Smooth muscle cell of the brain vasculature (primary cell): ENCODE measurements around the gene GJB1.

ENCODE experiments used
- DNase-seq: peaks from one replicate; pipeline ENCODE4 v3.0.0-alpha.2; 2012; ENCODE audit warnings: low read depth, low spot score

GJB1 gene

DNA sequence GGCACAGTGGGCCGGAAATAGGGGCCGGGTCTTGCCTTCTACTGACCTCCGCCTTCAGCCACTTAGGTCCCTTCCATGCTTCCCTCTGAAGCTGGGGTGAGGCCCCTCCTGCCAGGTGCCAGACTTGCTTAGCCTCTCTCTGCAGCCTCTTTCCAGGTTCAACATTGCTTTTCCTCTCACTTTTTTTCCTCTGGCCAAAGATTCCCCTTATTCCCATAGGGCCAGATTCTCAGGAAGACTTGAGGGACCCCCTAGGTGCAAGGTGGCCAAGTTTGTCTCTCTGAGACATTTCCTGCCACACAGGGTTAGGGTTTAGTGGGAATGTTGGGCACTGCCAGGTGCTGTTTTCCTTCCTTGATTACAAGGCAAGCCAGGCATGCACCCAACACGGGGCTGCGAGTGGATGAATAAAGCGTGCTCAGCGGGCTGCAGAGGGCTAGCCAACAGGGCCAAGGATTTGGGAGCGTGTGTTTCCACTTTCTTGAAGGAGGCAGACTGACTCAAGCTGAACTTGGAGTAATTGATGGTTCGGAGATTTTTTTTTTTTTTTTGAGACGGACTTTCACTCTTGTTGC is 7.6 kb upstream of the GJB1 start:
- DNase-seq: no peak

DNA sequence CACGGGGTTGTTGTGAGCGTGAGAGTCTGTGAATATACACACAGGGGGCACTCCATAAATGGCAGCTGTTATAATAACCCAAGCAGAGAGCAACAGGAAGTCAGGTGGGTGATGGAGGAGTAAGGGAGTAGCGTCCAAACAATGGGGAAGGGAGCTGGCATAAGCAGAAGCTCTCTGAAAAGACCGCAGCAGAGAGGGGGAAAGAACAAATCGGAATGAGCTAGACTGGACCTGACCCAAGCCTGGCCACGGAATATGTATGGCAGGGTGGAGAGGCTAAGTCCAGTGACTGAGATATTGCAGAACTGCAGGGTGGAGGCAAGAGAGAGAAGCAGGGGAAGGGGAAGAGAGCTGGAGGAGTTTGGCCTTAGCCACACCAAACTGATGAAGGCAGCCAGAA is 6.5 kb upstream of the GJB1 start:
- DNase-seq: no peak

GRCh38 chrX:71217298-71217697 is 5.7 kb upstream of the GJB1 start:
- DNase-seq: no peak

DNA sequence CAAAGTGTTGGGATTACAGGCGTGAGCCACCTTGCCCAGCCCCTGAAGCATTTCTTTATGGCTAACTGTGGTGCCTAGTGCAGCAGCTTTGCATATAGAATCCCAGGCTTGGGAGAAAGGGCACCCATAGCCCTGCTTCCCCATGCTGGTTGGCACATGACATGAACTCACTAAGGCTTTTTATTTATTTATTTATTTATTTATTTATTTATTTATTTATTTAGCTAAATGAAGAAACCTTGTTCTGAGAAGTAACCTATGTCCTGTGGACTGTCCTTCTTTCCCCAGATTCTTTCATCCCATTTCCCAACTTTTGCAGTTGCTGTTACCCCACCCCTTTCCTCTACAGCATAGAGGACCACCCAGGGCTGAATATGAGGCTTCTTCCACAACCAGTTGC is 1.9 kb upstream of the GJB1 start:
- DNase-seq: no peak

DNA sequence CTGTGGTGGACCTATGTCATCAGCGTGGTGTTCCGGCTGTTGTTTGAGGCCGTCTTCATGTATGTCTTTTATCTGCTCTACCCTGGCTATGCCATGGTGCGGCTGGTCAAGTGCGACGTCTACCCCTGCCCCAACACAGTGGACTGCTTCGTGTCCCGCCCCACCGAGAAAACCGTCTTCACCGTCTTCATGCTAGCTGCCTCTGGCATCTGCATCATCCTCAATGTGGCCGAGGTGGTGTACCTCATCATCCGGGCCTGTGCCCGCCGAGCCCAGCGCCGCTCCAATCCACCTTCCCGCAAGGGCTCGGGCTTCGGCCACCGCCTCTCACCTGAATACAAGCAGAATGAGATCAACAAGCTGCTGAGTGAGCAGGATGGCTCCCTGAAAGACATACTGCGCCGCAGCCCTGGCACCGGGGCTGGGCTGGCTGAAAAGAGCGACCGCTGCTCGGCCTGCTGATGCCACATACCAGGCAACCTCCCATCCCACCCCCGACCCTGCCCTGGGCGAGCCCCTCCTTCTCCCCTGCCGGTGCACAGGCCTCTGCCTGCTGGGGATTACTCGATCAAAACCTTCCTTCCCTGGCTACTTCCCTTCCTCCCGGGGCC is 1.2 kb downstream of the GJB1 start:
- no peak for DNase-seq

DNA sequence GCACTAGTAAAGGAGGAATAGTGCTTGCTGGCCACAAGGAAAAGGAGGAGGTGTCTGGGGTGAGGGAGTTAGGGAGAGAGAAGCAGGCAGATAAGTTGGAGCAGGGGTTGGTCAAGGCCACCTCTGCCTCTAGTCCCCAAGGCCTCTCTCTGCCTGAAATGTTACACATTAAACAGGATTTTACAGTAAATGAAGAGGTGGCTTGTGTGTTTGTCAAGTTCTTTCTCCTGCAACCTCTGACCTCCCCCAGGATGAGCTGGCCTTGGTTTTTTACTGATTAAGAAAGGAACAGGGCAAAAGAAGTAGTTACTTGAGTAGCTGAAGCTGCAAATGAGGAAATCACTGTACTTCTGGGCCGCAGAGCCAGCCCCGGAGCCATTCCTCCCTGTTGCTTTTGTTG is 2.0 kb downstream of the GJB1 start:
- no peak for DNase-seq

GRCh38 chrX:71225676-71226075 is 2.7 kb downstream of the GJB1 start:
- DNase-seq: no peak

- no peak for DNase-seq
These were observed 4.5 kb downstream of the GJB1 start for GRCh38 chrX:71227370-71228062.

DNA sequence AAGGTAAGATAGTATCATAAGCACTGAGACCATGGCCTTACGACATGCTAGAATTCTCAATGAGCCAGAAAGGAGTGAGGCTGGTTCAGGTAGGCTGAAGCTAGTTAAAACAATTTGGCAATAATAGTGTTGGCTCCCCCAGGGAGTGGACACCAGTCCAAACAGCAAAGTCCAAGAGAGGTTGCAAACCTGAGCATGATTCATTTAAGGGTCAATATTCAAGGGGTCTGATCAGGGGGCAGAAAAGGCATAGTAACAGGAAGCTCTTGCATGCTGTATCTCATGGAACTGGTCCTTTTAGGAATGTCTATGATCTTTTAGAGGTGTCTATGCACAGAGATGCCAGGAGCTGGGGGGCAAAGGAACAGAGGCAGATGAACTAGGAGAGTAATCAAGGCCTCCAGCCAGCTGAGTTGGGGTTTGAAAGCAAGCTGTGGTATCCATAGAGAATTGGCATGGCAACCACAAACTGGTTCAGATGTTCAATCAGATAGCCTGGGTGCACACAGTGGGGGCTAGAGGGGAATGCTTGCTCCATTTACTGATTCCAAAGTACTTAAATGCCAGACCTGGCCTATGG is 5.1 kb downstream of the GJB1 start:
- no peak for DNase-seq

DNA sequence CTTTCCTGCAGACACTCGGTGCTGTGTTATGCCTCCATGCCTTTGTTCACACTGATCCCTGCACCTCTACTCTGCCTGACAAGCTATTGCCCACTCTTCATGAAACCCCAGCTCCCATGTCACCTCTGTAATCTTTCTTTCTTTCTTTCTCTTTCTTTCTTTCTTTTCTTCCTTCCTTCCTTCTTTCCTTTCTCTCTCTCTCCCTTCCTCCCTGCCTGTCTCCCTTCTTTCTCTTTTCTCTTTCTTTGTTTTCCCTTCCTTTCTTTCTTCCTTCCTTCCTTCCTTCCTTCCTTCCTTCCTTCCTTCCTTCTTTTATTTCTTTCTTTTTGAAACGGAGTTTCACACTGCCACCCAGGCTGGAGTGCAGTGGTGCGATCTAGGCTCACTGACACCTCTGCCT is 12.5 kb downstream of the GJB1 start:
- no peak for DNase-seq

DNA sequence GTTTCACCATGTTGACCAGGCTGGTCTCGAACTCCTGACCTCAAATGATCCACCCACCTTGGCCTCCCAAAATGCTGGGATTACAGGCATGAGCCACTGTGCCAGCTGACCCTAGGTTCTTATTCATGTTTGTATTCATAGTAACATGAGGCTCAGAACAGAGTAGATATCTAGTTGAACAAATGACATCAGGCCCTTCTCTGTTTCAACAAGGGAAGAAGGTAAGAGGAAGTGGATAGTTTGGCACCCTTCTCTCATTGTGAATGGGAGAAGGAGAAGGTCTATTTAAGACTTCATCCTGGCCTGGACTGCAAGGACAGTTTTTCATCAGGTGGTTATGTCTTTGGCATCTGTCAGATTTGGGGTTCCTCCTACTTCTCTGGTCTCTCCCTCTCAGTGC is 13.8 kb downstream of the GJB1 start:
- no peak for DNase-seq

GRCh38 chrX:71239781-71240180 is 16.8 kb downstream of the GJB1 start:
- no peak for DNase-seq

DNA sequence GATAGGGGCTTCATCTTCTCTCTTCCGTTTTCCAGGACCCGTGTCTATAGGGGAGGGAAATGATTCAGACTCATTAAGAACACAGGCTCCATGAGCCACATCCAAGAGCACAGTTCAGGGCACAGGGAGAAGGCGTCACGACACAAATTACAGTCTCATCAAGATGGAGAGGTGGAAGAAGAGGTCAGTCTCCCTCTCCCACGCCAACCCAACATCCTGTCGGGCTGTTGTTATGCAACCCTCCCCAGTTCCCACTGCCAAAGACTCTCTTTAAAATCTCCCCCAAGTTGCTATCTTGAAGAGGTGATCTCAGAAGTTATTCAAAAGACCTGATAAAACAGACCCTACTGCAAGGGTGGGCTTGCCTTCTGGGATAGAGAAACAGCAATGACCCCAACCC is 18.3 kb downstream of the GJB1 start:
- no peak for DNase-seq

- DNase-seq: no peak
These were observed 21.5 kb downstream of the GJB1 start for GRCh38 chrX:71244359-71245128.

DNA sequence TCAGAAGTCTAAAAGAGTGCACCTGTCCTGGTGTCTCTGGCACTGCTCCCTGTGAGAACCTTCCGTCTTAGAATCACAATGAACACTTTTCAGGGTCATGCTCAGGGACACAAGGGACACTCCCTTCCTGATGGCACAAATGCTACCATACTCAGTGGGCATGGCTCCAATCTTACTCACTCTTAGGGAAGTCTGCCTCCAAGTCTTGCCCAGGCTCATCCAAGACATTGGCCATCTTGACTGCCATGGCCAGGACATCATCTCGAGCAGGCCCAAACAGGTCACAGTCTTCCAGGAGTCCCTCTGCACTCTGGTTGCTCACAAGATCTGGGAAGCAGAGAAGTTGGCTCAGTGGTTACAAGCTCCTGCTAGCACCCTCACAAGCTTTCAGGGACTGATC is 22.1 kb downstream of the GJB1 start:
- DNase-seq: no peak

DNA sequence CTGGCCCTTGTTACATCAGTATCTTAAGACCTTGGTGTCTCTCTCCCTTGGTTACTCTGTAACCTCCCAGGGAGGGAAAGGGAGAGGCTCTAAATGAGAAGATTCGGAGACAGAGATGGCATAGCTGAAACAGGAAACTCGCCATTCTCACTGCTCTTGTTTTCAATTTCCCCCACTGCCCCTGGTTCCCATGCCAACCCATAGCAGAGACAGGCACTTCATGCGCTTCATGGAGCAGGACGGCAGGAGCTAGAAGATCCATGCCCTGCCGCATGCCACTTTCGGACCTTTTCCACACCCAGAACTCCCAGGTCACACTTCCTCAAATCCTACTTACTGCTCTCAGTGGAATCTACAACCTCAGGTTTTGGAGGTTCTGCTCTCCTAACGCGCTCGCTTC is 27.8 kb downstream of the GJB1 start:
- no peak for DNase-seq

DNA sequence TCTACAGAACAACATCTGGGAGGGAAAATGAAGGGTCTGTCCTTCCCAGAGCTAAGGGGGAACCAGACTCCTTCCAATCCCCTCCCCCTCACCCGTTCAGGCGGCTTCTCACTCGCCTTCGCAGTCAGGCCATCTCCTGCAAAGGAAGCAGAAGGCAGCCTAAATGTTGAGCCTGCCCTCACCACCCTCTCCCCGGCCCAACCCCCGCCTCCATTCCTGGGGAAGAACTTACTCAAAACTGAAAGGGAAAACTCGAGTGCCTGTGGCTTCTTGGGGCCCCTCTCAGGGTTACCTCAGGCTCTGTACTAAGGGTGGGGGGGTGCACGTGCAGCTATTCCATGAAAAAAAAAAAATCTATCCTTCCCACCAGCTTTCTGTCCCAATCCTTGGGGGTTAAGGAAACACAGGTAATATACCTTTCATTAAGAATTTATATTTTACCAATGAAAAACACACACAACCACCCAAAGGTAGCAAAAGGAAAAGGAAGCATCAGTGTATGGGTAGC is 28.5 kb downstream of the GJB1 start:
- DNase-seq: no peak

- no peak for DNase-seq
These were observed 29.2 kb downstream of the GJB1 start for GRCh38 chrX:71252221-71252620.

DNA sequence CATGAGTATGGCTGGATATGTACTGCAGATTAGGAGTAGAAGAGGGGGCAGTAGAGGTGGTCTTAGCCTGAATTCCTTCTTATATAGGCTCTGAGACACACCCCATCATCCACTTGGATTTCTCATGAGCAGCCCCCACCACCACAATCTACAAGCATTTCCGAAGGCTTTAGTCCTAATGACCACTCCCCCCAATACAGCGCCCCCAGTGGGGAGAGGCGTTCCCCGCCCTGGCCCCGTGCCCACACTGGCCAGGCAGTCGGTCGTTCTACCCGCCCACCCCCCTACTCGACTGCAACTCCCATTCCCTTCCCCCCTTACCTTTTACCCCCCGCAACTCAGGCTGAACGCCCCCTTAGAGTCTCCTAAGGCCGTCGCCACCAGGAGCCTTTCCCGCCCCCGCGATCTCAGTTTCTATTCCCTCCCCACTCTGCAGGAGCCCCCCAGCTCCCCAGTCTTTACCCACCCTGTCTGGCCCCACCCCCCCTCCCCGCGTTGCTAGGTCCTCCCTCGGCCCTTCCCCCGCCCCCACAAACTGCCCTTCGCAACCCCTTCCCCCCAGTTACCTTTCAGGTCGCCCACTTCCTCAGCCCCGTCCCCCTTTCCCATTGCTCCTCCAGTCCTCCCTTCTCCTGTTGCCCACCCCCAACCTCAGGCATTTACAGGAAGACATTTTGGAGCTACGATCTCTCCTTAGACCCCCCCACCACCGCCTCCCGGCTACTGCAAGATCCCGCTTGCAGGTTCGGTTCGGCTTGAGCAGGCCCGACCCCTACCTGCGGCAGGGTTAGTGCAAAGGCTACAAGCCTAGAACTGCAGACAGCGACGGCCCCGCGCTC is 30.4 kb downstream of the GJB1 start:
- DNase-seq: no peak

DNA sequence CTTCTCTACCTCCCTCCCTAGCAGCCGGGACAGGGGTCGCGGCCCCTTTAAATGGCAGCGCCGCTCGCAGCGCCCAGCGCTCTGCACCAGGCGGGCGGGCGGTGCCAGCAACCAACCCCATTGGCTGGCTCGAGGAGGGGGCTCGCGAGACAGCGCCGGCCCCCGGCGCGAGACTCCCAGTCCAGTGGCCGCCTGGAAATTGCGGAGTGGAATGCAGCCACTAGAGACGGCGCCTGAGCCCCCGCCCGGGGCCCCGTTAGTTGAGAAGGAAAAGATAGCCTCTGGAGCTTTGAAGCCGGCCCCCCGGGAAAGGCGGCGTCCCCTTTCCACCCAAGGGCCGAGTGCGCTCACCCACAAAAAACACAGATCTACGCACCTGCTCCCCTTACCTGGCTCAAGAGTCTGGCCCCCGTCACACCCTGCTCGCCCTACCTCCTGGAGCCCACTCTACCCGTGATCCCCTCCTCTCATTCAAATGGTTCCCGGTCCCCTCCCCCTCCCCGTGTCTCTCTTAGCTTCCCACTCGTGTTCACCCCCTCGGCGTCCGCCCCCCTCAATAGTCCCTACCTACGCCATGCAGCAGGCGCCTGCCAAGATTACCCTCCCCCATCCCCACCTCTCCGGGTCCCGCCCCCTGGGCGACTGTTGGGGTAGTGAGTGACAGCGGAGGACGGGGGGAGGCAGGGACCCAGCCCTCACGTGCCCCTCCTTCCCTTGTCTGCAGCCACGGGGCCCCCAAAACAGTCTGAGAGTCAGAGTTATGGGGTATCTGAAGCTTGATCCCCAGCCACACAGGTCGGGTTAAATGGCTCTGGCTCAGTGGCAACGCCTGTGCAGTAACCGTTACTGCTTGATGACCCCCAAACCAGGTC is 31.3 kb downstream of the GJB1 start, which contains the start of gene ZMYM3:
Gene ZMYM3 (minus strand): TSS at position 49 of the 872 bp plus-strand sequence. CDS start 885 bp downstream, outside the sequence.
- DNase-seq: peak; percentile 51
